Glutamatergic neuron (in vitro differentiated cells): ENCODE data around the gene PADI1. TPM values are rescaled to one million over a fixed set of nuclear protein-coding genes. Genes with fewer than 3 reads are reported as not detected.

ENCODE experiments used
- DNase-seq: peaks from one replicate; pipeline ENCODE4 v3.0.0; 2022
- H3K27ac Mint-ChIP-seq: one replicate; pipeline ENCODE4 v1.8.0; 2020; ENCODE audit warnings: mild to moderate bottlenecking, mixed read lengths, inconsistent platforms; ENCODE audit not compliant: unreplicated experiment
- H3K27me3 Mint-ChIP-seq: one replicate; pipeline ENCODE4 v1.8.0; 2020; ENCODE audit warnings: mild to moderate bottlenecking, moderate library complexity, mixed read lengths, inconsistent platforms; ENCODE audit not compliant: unreplicated experiment
- H3K36me3 Mint-ChIP-seq: one replicate; pipeline ENCODE4 v1.8.0; 2020; ENCODE audit warnings: mild to moderate bottlenecking, mixed read lengths, inconsistent platforms; ENCODE audit not compliant: unreplicated experiment
- H3K4me1 Mint-ChIP-seq: one replicate; pipeline ENCODE4 v1.8.0; 2020; ENCODE audit warnings: mild to moderate bottlenecking, low read depth, mixed read lengths, inconsistent platforms; ENCODE audit not compliant: unreplicated experiment
- H3K4me3 Mint-ChIP-seq: one replicate; pipeline ENCODE4 v1.8.0; 2020; ENCODE audit warnings: mild to moderate bottlenecking, mixed read lengths, inconsistent platforms; ENCODE audit not compliant: unreplicated experiment
- H3K9me3 Mint-ChIP-seq: one replicate; pipeline ENCODE4 v1.8.0; 2020; ENCODE audit warnings: mild to moderate bottlenecking, moderate library complexity, mixed read lengths, inconsistent platforms; ENCODE audit not compliant: unreplicated experiment
- CTCF ChIP-seq: fragments of 200-600 bp; sonication (generic); IDR thresholded peaks from one replicate; pipeline ENCODE4 v1.5.0; 2021; ENCODE audit not compliant: partially characterized antibody, unreplicated experiment
- total RNA-seq: library from RNA; stranded (reverse); fragmentation: NEBNext Ultra II Directional; extraction: Animal tissue kit (Norgen Biotek cat#: 25700); gene quantifications from one replicate; pipeline ENCODE4 v1.2.1, GENCODE V29; 2021; ENCODE audit not compliant: unreplicated experiment

PADI1 gene
- total RNA-seq, 1 donor from 2014 or later, result not detected

GRCh38 chr1:17186216-17186909, 18.6 kb upstream of the PADI1 start:
- H3K27ac Mint-ChIP-seq, result no peak overlapping the region

GRCh38 chr1:17187051-17187450, 17.9 kb upstream of the PADI1 start:
- Mint-ChIP-seq H3K27me3 (peaks cover 4% of the 10 kb centered on the region), H3K27ac (no peak overlapping the region), H3K4me1 (no peaks in the 10 kb centered on the region), H3K4me3 (no peak overlapping the region), H3K36me3 (peaks cover 12% of the 10 kb centered on the region), H3K9me3 (peaks cover 2% of the 10 kb centered on the region)
- no peak for TF ChIP-seq CTCF
- DNase-seq, result no peak

More at GRCh38 chr1:17186216-17186909, 18.6 kb upstream of the PADI1 start:
- Mint-ChIP-seq H3K36me3 (peaks cover 12% of the 10 kb centered on the region), H3K9me3 (peaks cover 2% of the 10 kb centered on the region), H3K4me3 (no peak overlapping the region), H3K27me3 (peaks cover 2% of the 10 kb centered on the region), H3K4me1 (no peaks in the 10 kb centered on the region)
- no peak for TF ChIP-seq CTCF
- no peak for DNase-seq

- Mint-ChIP-seq H3K4me3 (no peak overlapping the region), H3K27me3 (peaks cover 4% of the 10 kb centered on the region), H3K4me1 (peaks cover 3% of the 10 kb centered on the region), H3K9me3 (peaks cover 2% of the 10 kb centered on the region), H3K27ac (no peak overlapping the region), H3K36me3 (peaks cover 12% of the 10 kb centered on the region)
- no peak for DNase-seq
- TF ChIP-seq CTCF, result no peak
These were observed 16.7 kb upstream of the PADI1 start for GRCh38 chr1:17188217-17188616.

GRCh38 chr1:17188889-17189631, 15.9 kb upstream of the PADI1 start:
- no peak overlapping the region for H3K27ac Mint-ChIP-seq
- no peak overlapping the region for H3K4me3 Mint-ChIP-seq
- peaks cover 2% of the 10 kb centered on the region for H3K9me3 Mint-ChIP-seq
- peaks cover 4% of the 10 kb centered on the region for H3K27me3 Mint-ChIP-seq
- no peak for DNase-seq
- H3K36me3 Mint-ChIP-seq, result peaks cover 12% of the 10 kb centered on the region
- no peak for TF ChIP-seq CTCF
- H3K4me1 Mint-ChIP-seq, result peaks cover 3% of the 10 kb centered on the region

GRCh38 chr1:17189632-17189990, 15.3 kb upstream of the PADI1 start:
- Mint-ChIP-seq H3K4me3 (no peak overlapping the region), H3K9me3 (peaks cover 2% of the 10 kb centered on the region), H3K27ac (no peak overlapping the region), H3K27me3 (peaks cover 4% of the 10 kb centered on the region), H3K36me3 (peaks cover 12% of the 10 kb centered on the region), H3K4me1 (peaks cover 3% of the 10 kb centered on the region)
- no peak for TF ChIP-seq CTCF
- no peak for DNase-seq
